NCI-H146 treated with DMSO at 0.1 percent for 48 hours (cell line): ENCODE data around the gene IGHMBP2.

ENCODE experiments used
- DNase-seq: peaks from one replicate; lab custom pipeline; 2025; ENCODE audit not compliant: unreplicated experiment; lab: John Stamatoyannopoulos, UW

The IGHMBP2 gene

DNA sequence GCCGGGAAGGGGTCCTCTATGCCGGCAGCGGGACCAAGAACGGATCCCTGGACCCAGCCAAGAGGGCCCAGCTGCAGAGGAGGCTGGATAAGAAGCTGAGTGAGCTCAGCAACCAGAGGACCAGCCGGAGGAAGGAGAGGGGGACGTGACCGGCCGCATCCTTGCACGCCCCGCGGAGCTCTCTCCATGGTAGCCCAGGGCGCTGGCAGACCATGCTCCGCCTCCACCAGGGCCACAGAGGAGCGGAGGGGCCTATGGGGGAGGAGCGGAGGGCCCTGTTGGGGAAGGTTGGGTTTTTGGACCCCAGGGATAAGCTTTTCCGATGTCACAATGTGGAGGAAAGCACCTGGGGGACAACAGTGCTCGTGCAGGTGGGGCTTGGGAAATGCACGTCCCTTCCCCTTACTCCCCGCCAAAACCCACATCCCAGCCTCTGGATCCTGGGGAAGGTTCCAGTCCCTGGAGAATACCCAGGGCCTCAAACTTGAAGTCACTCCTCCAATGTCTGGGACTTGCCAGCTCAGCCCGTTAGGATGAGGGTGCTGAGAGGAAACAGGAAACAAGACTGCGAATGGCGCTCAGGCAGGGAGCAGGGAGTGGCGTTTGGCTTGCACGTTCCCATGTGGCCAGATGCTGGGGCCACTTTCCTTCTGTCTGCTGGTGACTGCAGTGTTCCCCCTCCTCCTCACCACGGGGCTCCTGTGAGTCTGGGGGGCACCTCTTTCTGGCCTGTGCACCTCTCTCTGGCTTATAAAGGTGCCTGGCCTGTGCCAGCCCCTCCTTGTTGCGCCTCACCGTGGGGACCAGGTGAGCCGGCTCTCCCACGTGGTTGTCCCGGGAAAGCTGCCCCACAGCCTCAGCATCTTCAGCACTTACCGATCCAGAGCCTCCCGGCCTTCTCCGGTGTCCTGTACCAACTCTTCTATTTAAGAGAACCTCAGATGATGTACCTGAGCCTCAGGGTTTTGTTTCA is 36.2 kb downstream of the IGHMBP2 start:
- no peak for DNase-seq

DNA sequence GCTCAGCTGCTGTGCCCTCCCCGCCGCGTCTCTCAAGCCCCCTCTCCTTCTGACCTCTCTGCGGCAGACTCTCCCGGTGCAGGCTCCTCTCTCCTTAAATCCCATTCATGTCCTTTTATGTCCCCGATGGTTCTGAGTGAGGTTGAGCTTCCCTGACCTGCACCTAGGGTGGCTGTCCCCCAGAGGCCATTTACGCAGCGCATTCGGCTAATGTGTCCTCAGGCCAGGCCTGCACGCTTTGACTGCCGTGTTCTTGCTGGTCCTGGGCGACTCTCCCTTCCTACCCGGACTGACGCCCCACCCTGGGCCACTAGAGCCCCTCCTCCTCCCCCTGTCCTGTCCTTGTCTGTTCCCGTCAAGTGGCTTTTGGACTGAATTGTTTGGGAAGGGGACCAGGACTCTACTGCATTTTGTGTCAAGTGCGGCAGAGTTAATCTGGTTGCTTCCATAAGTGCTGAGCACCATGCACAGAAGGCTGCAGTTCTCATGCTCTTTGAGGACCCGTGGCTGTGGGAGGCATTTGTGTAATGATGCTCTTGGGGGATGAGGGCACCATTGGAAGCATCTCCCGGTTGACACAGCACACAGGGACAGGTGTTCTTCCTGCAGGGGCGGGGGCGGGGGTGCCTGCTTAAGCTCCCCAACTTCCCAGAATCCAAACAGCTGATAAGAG is 37.1 kb downstream of the IGHMBP2 start:
- DNase-seq: no peak

DNA sequence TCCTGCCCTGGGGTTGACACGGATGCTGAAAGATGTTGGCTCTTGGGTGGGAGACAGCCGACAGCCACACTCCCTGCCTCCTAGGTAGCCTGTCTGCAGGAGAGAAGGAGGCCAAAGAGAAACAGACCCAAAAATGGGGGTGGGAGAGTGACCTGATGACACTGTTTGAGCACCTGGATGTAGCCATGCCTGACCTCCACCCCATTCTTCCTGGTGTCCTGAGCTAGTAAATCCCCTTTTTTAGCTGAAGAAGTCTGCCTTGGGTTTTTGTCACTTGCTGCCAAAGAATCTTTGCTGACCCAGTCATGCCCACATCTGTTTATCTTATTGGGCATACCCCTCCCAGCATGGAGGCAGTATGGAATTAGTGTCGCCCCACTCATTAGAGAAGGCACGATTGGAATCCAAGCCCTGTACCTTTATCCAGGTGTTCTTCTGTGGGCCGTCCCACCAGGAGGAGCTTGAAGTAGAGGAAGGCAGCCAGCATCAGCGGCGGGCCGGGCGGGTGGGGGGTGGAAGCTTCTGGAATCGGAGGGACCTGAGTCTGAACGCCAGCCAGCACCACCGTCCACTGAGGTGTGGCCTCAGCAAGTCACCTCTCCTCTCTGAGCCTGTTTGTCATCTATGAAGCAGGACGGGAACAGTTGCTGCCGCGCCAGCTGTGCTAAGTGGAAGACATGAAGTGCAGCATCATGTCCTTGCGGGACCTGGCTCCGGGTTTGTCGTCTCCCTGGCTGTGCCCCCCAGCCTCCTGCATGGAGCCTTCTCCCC is 37.8 kb downstream of the IGHMBP2 start:
- no peak for DNase-seq

DNA sequence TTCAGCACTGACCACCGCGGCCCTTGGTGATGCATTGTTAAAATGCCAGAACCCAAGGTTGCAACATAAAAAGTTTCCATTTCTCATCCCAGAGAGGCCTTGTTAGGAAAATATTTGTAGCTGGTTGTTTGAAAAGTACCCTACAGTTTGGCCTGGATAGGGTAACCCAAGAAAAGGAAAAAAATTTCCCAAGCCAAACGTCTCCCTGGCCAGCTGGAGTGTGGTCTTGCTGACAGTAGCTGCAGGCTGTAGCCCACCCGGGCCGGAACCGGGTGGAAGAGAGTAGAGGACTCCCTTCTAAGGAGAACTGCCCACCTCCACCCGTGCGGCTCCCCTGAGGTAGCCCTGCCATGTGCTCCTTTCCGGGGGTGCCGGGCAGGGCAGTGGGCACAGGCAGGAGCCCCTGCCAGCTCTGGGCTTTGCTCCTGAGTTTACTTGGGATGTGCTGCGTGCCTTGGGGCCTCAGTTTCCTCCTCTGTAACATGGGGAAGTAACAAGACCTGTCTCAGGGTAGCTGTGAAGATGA is 38.5 kb downstream of the IGHMBP2 start:
- DNase-seq: no peak

DNA sequence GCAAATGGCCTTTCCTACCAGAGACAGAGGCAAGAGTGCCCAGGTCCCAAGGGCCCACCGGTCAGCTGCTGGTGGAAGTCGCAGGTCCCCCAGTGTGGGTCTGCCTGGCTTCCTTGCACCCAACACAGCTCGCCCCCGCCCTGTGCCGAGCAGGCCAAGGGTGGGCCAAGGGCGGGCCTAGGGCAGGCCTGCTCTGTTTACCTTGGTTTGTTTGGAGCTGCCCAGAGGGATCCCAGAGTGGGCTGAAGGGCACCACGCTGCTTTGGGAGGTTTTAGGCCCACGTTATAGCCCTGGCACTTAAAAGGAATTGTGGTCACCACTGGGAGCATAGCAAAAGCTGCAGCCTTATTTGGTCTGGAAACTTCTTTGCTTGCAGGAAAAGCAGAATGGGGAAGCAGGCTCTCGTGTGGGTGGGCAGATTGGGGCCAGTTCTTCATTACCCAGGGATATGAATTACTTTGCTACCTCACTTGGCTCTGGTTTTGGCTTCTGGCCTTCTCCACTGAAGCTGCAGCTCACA is 39.1 kb downstream of the IGHMBP2 start:
- DNase-seq: no peak

DNA sequence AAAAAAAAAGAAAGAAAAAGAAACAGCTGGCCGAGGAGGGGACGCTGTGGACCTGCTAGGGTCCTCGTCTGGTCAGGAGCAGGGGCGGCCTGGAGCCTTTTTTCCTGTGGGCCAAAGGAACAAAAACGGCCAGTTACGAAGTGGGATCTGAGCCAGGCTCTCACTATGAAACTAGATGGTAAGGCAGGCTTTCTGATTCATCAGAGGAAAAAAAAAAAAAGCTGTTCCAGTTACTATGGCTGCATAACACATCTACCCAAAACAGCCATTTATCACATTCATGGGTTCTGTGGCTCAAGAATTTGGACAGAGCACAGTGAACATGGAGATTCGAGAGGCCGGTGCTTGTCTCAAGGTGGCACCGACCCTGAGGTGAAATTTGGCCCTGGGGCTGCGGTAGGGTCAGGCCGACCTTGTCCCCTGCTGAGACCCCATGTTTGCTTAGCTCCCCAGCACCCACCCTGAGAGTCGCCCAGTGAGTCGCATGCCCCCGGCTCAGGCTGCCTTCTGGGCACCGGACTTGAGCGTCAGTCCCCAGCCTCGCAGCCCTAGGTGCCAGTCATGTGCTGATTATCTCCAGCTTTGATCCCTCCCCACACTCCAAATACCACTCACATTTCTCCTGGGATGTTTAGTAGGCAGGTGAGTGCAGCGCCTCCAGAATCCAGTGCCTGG is 42.9 kb downstream of the IGHMBP2 start:
- DNase-seq: no peak

DNA sequence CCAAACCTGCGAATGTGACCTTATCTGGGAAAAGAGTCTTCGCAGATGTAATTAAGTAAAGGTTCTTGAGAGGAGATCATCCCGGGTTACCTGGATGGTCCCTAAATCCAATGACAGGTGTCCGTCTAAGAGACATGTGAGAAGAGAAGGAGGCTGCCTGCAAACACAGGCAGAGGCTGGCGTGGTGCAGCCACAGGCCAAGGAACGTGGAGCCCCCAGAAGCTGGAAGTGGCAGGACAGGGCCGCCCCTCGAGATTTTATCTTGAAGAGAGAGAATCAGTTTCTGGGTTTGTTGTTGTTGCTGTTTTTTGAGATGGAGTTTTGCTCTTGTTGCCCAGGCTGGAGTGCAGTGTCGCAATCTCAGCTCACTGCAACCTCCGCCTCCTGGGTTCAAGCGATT is 43.5 kb downstream of the IGHMBP2 start:
- DNase-seq: no peak

DNA sequence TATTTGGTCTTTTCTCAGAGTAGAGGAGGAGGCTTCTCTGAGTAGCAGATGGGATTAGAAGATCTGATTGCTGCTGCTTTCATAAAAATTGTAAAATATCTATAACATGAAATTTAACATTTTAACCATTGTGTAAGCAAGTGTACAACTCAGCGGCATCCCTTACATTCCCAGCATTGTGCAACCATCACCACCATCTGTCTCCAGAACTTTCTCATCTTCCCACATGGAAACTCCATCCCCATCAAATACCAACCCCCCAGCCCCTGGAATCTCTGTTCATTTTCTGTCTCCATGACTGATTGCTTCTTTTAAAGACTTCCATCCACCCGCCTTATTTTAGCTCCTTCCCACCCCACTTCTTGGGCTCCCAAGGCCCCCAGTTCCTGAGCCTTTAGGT is 44.8 kb downstream of the IGHMBP2 start:
- no peak for DNase-seq

DNA sequence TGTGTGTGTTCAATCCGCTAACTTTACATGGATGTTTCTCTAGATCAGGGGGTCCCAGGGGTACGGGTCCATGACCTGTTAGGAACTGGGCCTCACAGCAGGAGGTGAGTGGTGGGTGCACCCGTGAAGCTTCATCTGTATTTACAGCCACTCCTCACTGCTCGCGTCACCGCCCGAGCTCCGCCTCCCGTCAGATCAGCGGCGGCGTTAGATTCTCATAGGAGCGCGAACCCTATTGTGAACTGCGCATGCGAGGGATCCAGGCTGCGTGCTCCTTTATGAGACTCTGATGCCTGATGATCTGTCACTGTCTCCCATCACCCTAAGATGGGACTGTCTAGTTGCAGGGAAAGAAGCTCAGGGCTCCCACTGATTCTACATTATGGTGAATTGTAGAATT is 45.2 kb downstream of the IGHMBP2 start:
- DNase-seq: no peak

DNA sequence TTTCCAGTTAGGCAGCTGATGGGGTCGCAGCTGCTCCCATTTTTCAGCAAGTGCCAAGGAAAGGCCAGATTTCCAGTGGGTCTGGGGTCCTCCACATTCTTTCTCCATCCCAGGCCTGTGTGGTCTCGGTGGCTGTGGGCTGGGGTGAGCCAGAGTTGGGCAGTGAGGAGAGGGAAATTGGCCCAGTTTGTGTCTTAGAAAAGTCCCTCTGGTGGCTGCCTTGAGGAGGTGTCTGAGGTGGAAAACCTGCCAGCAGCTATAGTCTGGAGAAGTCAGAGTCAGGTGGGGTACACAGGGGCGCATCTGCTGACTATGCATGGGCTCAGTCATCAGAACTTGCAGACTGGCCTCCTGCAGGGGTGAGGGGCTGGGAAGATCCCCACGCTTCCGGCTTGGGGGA is 46.6 kb downstream of the IGHMBP2 start:
- no peak for DNase-seq

DNA sequence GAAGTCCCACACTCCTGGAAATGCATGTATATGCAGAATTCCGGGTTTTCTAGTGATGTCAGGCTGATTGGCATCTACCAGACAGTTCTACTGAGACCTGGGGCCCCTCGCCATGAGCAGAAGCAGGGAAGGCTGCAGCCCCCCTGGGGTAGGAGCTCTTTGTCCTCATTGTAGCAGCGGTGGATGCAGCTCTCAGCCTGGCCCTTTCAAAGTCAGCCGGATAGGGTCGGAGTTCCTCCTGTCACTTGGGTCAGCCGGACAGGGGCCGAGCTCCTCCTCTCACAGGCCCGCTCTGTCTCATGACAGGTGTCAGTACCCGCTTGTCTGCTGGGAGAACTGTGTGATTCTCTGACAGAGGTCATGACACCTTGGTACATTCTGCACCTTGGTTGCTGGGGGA is 47.1 kb downstream of the IGHMBP2 start:
- DNase-seq: no peak

DNA sequence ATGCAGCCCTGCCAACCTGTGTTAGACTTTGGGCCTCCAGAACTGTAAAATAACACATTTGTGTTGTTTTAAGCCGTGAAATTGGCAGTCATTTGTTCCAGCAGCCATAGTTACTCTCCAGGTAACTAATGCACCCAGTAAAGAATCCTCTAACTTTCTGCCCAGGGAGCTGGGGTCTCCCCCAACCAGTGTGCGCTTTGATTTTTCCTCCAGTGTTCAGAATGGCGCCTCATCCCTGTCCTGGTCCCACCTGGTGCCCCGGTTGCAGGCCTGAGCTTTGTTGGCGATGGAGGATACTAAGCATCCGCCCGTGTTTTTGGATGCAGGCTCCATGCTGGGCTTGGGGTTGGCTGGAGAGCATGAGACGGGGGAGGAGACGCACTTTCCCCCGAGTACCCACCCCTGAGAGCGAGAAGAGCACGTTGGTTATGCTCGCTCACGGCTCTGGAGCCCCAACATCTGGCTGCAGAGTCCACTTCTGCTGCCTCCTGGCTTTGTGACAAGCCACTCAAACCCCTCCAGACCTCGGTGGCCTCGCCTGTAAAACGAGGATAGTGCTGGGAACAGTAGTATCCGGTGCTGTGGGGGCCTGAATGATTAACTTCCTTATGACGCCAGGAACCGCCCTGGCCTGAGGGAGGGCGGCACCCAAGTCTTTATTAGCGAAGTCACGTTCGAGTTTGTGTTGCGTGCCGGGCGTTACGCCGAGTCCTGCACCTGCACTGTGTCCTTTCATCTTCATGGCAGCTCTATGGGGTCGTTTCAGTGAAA is 51.3 kb downstream of the IGHMBP2 start:
- DNase-seq: no peak

DNA sequence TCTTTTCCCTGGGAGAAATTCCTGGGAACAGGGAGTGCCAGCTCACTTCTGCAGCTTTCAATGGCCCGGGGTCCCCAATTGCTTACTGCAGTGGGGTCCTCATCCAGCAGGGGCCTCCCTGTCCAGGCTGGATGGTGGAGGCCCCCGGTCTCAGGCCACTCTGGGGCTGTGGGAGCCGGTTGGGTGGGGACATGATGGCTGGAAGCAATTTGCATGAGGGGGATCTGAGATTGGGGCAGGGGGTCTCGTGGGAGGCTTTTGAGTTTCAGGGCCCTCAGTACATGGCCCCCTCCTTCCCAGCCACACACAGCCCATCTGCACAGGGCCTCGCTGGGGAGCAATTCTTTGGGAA is 51.9 kb downstream of the IGHMBP2 start:
- no peak for DNase-seq

DNA sequence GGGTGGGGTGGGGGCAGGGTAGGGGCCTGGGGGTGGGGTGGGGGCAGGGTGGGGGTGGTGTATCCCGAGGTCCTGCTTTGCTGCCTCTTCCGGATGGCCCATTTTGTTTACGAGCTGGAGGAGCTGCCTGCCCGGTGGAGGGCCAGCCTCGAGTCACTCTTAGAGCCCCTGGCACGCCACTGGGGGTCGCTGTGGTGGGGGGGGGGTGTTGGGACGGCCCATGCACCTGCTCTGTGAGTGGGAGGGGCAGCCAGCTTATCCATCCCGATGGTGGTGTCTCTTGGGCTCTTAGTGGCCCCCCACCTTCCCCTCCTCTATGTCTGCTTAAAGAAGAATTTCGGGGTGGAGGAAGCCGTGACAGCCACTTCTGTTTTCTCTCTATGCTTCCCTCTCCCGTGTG is 52.5 kb downstream of the IGHMBP2 start:
- DNase-seq: no peak

DNA sequence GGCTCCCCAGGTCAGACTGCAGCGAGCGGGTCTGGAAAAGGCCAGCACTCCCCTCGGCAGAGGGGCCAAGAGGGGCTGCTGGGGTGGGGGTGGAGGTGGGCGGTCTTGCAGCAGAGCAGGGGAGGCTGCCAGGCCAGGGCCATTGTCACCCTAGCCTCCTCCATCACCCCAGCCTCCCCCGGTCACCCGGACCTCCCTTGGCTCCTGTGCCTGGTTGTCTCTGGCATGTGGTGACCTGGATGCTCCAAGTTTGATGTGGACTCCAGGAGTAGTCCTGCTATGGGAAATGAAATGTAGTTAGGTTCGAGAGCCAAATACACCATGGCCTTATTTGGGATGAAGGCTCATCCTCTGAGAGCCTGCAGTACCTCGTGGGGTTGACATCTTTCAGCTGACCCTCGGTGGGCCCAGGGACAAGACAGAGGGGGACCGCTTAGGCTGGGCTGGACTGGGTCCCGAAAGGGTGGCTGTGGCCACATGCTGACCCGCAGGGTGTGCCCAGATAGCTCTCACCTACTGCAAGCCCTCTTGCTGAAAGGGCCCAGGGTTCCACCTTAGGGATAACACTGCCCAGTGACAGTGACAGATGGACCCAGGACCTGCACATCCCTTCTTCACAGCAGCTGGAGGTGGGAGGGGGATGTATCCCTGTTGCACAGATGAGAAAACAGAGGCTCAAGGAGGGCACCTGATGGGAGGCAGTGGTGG is 53.0 kb downstream of the IGHMBP2 start:
- no peak for DNase-seq

DNA sequence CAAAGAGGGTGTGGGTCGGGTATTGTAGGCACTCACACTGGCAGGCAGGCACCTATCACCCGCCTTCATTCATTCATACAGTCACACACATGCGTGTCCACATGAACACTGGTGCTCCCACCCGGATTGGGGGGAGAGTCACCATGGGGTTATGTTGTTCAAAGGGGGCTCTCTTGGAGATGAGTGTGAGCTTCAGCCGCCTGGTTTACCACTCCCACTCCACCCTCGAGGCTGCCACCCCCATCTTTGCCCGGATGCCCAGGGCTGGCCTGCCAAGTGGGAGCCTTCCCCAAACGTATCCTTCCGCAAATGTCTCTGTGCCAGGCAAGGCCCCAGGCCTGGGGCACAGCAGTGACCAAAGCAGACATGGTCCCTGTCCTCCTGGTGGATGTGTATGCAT is 54.5 kb downstream of the IGHMBP2 start:
- DNase-seq: no peak

DNA sequence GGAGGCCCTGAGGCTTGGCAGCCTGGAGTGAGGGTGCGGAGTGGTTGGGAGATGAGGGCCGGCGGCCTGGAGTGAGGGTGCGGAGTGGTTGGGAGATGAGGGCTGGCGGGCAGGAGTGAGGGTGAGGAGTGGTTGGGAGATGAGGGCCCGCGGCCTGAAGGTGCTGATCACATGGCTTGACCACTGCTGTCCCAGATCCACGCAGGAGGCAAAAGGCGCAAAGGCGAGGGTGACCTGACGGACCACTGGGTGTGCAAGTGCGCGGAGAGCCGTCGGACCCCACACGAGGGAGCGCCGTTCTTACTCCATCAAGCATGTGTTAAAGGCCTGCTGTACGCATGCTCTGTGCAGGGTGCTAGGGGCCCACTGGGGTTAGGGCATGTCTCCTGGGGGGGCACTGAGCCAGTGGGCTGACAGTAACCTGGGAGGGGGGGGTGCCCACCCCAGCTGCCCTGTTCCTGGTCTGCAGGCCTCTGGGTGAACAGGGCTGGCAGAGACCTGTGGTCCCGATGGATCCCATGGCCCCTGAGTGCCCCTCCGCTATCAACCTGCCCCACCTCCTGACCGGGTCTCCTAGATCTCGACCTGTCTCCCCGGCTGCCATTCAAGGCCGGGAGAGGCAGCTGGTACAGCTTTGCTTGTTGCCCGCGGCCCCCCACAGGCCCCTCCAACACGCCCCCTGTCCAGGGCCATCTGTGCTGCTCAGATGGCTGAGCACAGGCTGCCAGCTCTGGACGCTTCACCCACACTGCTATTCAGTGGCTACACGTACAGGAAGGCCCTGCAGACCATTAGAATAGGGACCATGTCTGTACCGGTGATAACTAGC is 56.0 kb downstream of the IGHMBP2 start:
- DNase-seq: no peak

DNA sequence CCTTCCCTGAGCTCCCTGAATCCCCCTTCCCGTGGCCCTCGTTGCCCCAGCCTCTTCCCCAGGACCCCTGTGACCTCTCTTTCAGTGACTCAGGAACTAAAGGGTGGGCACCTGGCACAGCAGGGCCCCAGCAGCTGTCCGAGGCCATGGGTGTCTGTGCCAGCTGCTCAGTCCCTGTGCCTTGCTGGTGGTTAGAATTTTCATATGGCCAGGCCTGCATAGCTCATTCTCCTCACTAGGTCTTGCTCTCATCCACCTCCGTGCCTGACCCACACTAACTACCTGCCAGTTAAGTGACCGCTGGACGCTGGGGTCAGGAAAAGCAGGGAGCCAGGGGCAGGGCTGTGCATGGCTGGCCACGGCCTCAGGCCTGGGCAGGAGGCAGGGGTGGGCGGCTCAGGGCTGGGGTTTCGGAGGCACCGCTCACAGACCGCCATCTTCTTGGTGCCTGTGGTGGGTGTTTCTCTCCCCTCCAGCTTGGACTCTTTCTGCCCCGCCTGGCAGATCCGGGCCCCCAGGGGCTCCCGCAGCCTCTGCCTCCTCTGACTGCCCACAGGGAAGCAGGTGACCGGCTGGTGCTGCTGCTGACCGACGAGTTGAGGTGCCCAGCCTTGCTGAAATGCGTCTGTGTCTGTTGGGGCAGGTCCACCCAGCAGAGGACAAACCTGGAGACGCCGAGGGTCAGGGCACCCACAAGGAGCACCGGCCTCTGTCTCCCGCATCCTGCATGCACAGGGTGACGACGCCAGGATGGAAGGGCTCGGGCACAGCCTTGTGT is 56.8 kb downstream of the IGHMBP2 start:
- DNase-seq: no peak
